Endothelial cell of umbilical vein (primary cell): ENCODE measurements around the gene GPR42. TPM values are rescaled to one million over a fixed set of nuclear protein-coding genes. Genes with fewer than 3 reads are reported as not detected.

ENCODE experiments used
- BruUV-seq: library from RNA; stranded (reverse); fragments of 400-500 nt; replicated peaks from 2 replicates; lab custom pipeline; 2021; lab: Mats Ljungman, UMichigan
- CTCF ChIA-PET: fragments of 300-600, 350-600 bp; sonication (Branson Sonifier 250); formaldehyde crosslinking; loops from one replicate; lab custom pipeline; 2021; ENCODE audit warnings: antibody characterized with exemption, inconsistent platforms; lab: Charles Lee
- POLR2A ChIA-PET: fragments of 300-600, 350-600 bp; sonication (Branson Sonifier 250); formaldehyde crosslinking; loops from one replicate; lab custom pipeline; 2021; ENCODE audit warnings: antibody characterized with exemption, inconsistent platforms; lab: Charles Lee
- DNase-seq: peaks from one replicate; pipeline ENCODE4 v3.0.0-alpha.2; 2011; ENCODE audit warnings: low read depth, low spot score
- FAIRE-seq: peaks from 2 replicates; lab custom pipeline; 2011; peaks lifted over from hg19 to GRCh38; lab: Jason Lieb, UNC
- H2AFZ ChIP-seq: 2 replicates; pipeline ENCODE4 v1.6.0; 2012; ENCODE audit warnings: low read depth, low read length, control low read depth, inconsistent platforms
- H3K27ac ChIP-seq: 2 replicates; pipeline ENCODE4 v1.5.1; 2011; ENCODE audit warnings: low read depth, mild to moderate bottlenecking, control low read depth, low read length, moderate library complexity; ENCODE audit not compliant: insufficient read depth
- H3K27me3 ChIP-seq, 2 experiments: 2 replicates each; pipeline versions ENCODE4 v1.6.0 to v1.6.1; 2011; ENCODE audit warnings: low read length in 2 of 2, mixed read lengths in 1 of 2; ENCODE audit not compliant: control insufficient read depth in 2 of 2, insufficient read depth in 2 of 2
- H3K36me3 ChIP-seq, 2 experiments: 2 replicates in 1 of 2; 3 replicates in 1 of 2; pipeline ENCODE4 v1.5.1; 2011; ENCODE audit warnings: low read length in 2 of 2, mild to moderate bottlenecking in 1 of 2, moderate library complexity in 1 of 2; ENCODE audit not compliant: control insufficient read depth in 2 of 2, insufficient read depth in 2 of 2; ENCODE audit errors: extremely low read depth in 1 of 2
- H3K4me1 ChIP-seq: 3 replicates; pipeline ENCODE4 v1.5.1; 2011; ENCODE audit warnings: mild to moderate bottlenecking, low read length; ENCODE audit not compliant: control insufficient read depth, insufficient read depth; ENCODE audit errors: extremely low read depth
- H3K4me2 ChIP-seq: 2 replicates; pipeline ENCODE4 v1.6.1; 2011; ENCODE audit warnings: low read length, control low read depth, mixed read lengths; ENCODE audit not compliant: insufficient read depth
- H3K4me3 ChIP-seq, 3 experiments: fragments of 200-600 bp in 1 of 3; sonication (generic), shearing (Covaris generic) in 1 of 3; replicated peaks in 1 of 3; 2 replicates each; pipeline ENCODE4 v1.5.1; 2011 to 2016; ENCODE audit warnings: control low read depth in 3 of 3, low read length in 3 of 3, mild to moderate bottlenecking in 2 of 3, inconsistent platforms in 1 of 3, low read depth in 1 of 3, moderate library complexity in 1 of 3; ENCODE audit not compliant: insufficient read depth in 1 of 3
- H3K79me2 ChIP-seq: 2 replicates; pipeline ENCODE4 v1.6.0; 2012; ENCODE audit warnings: low read length, inconsistent platforms; ENCODE audit not compliant: control insufficient read depth, insufficient read depth
- H3K9ac ChIP-seq: replicated peaks from 2 replicates; pipeline ENCODE3; 2011; ENCODE audit warnings: low read length, control low read depth; ENCODE audit not compliant: insufficient read depth; ENCODE audit errors: extremely low read depth
- H3K9me1 ChIP-seq: replicated peaks from 3 replicates; pipeline ENCODE4 v1.6.0; 2011; ENCODE audit warnings: mild to moderate bottlenecking, low read length; ENCODE audit not compliant: control insufficient read depth, insufficient read depth; ENCODE audit errors: extremely low read depth
- H3K9me3 ChIP-seq: replicated peaks from 2 replicates; pipeline ENCODE4 v1.5.1; 2012; ENCODE audit warnings: low read length, inconsistent platforms; ENCODE audit not compliant: control insufficient read depth, insufficient read depth
- H4K20me1 ChIP-seq: replicated peaks from 2 replicates; pipeline ENCODE3; 2011; ENCODE audit warnings: mild to moderate bottlenecking, low read length; ENCODE audit not compliant: control insufficient read depth, insufficient read depth; ENCODE audit errors: extremely low read depth
- FOS ChIP-seq: IDR thresholded peaks from 2 replicates; pipeline ENCODE4 v1.6.1; 2011; ENCODE audit warnings: mild to moderate bottlenecking, low read length, moderate library complexity, borderline replicate concordance; ENCODE audit not compliant: insufficient read depth
- GATA2 ChIP-seq: IDR thresholded peaks from 2 replicates; pipeline ENCODE4 v1.7.0; 2011; ENCODE audit warnings: low read depth, mild to moderate bottlenecking, moderate library complexity, mixed read lengths, low read length; ENCODE audit not compliant: insufficient read length, insufficient read depth
- JUN ChIP-seq: IDR thresholded peaks from 2 replicates; pipeline ENCODE4 v1.6.1; 2011; ENCODE audit warnings: borderline replicate concordance, low read depth; ENCODE audit not compliant: insufficient read length, insufficient read depth
- MYC ChIP-seq: IDR thresholded peaks from one replicate; pipeline ENCODE4 v1.6.1; 2011; ENCODE audit warnings: mild to moderate bottlenecking, low read depth, low read length
- POLR2AphosphoS5 ChIP-seq: IDR thresholded peaks from 2 replicates; pipeline ENCODE4 v1.6.1; 2012; ENCODE audit warnings: low read depth, mild to moderate bottlenecking, control low read depth, low read length, moderate library complexity; ENCODE audit not compliant: insufficient read depth
- dilution Hi-C: fragments of 300-500 bp; cut with MboI; formaldehyde crosslinking; loops from one replicate; pipeline ENCODE4 v1.15.0; 2019; ENCODE audit warnings: low sequenced_read_pairs; ENCODE audit not compliant: extremely low pct_ligation_motif_present
- intact Hi-C: fragments of 100-400 bp; cut with micrococcal nuclease; formaldehyde crosslinking; loops from one replicate; pipeline ENCODE4 v1.10.0; 2022
- polyA plus RNA-seq, 4 experiments: library from polyadenylated mRNA; depleted of rRNA in 3 of 4; stranded (reverse) in 3 of 4; unstranded in 1 of 4; fragments of >200 nt; gene quantifications; 2 replicates each; pipeline versions ENCODE4 v1.2.1 to v1.2.3, GENCODE V29; 2011 to 2012; ENCODE audit warnings: missing spikeins in 1 of 4
- total RNA-seq: library from RNA; stranded (reverse); gene quantifications from 2 replicates; pipeline ENCODE4 v1.2.3, GENCODE V29; 2021
- TF ChIP-seq, protein P1 (sequence below), 2 donors: IDR thresholded peaks; 1 replicate in 1 of 2; 2 replicates in 1 of 2; pipeline ENCODE4 v1.5.1; 2011; ENCODE audit warnings: low read length in 2 of 2, mild to moderate bottlenecking in 2 of 2, moderate library complexity in 2 of 2, control low read depth in 1 of 2, inconsistent platforms in 1 of 2, low read depth in 1 of 2; ENCODE audit not compliant: insufficient read depth in 1 of 2; ENCODE audit errors: extremely low read depth in 1 of 2
- TF ChIP-seq, protein P2 (sequence below): IDR thresholded peaks from 2 replicates; pipeline ENCODE4 v1.6.1; 2011; ENCODE audit not compliant: insufficient read depth, insufficient read length

GPR42 gene
- total and polyA plus RNA-seq, 2 donors (not counting 3 experiments of a cell fraction or from before 2014, with no cell fraction given) = not detected

DNA sequence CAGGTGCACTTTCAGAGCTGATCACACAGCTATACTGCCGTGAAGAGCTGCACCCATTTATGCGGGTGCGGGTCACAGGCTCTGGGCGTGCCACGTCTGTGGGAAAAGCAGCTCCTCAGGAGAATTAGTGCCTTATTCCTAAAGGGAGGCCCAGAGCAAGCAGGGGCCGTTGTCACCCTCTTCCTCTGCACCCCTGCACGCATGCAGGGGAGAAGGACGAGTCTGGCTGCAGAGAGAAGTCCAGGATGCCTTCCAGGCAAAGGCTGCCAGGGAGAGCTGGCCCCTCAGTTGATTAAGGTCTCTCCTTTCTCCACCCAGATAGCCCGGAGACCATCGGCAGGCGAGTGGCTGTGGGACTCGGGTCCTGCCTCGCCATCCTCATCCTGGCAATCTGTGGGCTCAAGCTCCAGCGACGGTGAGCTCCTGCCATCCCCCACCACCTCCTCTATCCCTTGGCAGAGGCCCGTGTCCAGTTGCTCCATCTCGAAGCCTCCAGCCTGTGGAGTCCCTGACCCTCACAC lies 26.3 kb upstream of the GPR42 start:
- no peak overlapping the region for H3K4me2 ChIP-seq
- no peak overlapping the region for H3K4me3 ChIP-seq
- ChIA-PET POLR2A (no interaction called here), CTCF (interaction anchor here (1.1 kb wide), 1 partner anchor 8 kb away, joined by 5 read pairs; no protein-coding TSS in a partner anchor)
- BruUV-seq = no TSS peak
- no peaks in the 10 kb centered on the region for H3K4me1 ChIP-seq
- dilution Hi-C loops (no loop called here), intact Hi-C loops (no loop called here)
- no peaks in the 10 kb centered on the region for H3K79me2 ChIP-seq
- H2AFZ ChIP-seq = no peak overlapping the region
- H4K20me1 ChIP-seq = no peaks in the 10 kb centered on the region
- H3K9ac ChIP-seq = no peak overlapping the region
- no peaks in the 10 kb centered on the region for H3K9me3 ChIP-seq
- TF ChIP-seq JUN = no peak
- TF ChIP-seq GATA2 = no peak
- TF ChIP-seq MYC = no peak
- TF ChIP-seq POLR2AphosphoS5 = no peak
- no peak for TF ChIP-seq FOS
- TF ChIP-seq, protein P1, sequence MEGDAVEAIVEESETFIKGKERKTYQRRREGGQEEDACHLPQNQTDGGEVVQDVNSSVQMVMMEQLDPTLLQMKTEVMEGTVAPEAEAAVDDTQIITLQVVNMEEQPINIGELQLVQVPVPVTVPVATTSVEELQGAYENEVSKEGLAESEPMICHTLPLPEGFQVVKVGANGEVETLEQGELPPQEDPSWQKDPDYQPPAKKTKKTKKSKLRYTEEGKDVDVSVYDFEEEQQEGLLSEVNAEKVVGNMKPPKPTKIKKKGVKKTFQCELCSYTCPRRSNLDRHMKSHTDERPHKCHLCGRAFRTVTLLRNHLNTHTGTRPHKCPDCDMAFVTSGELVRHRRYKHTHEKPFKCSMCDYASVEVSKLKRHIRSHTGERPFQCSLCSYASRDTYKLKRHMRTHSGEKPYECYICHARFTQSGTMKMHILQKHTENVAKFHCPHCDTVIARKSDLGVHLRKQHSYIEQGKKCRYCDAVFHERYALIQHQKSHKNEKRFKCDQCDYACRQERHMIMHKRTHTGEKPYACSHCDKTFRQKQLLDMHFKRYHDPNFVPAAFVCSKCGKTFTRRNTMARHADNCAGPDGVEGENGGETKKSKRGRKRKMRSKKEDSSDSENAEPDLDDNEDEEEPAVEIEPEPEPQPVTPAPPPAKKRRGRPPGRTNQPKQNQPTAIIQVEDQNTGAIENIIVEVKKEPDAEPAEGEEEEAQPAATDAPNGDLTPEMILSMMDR (IDR thresholded peaks at IDR 0.05; ENCODE audit: extremely low read depth in 1 of 2, insufficient read depth in 1 of 2, low read depth in 1 of 2, low read length in 2 of 2) = no peak
- TF ChIP-seq, protein P2, sequence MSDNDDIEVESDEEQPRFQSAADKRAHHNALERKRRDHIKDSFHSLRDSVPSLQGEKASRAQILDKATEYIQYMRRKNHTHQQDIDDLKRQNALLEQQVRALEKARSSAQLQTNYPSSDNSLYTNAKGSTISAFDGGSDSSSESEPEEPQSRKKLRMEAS = no peak
- no peaks in the 10 kb centered on the region for H3K9me1 ChIP-seq
- H3K27ac ChIP-seq = no peak overlapping the region
- no peaks in the 10 kb centered on the region for H3K36me3 ChIP-seq
- H3K27me3 ChIP-seq = no peaks in the 10 kb centered on the region
- FAIRE-seq = no peak
- no peak for DNase-seq
